H1 (cell line): ENCODE measurements around the gene TMC6. TPM values are rescaled to one million over a fixed set of nuclear protein-coding genes. Genes with fewer than 3 reads are reported as not detected.
A peak's percentile ranks its signal among the peaks of the same experiment; 100 is the strongest.

Experiments
- CTCF ChIA-PET: fragments of 300-600 bp; sonication (Branson Sonifier 250); formaldehyde crosslinking; loops from one replicate; lab custom pipeline; 2021; ENCODE audit not compliant: partially characterized antibody; lab: Charles Lee
- POLR2A ChIA-PET: fragments of 300-600 bp; sonication (Branson Sonifier 250); formaldehyde crosslinking; loops from one replicate; lab custom pipeline; 2021; ENCODE audit warnings: inconsistent platforms; ENCODE audit not compliant: partially characterized antibody; lab: Charles Lee
- DNase-seq, 2 experiments: peaks; one replicate each; pipeline versions ENCODE4 v3.0.0 to v3.0.0-alpha.2; 2010 to 2022; ENCODE audit warnings: low spot score in 2 of 2, low read depth in 1 of 2, mixed read lengths in 1 of 2
- FAIRE-seq: peaks from 2 replicates; lab custom pipeline; 2011; peaks lifted over from hg19 to GRCh38; lab: Jason Lieb, UNC
- H2AFZ ChIP-seq: 2 replicates; pipeline ENCODE4 v1.8.1; 2012; ENCODE audit warnings: low read length, inconsistent platforms
- H2AK5ac ChIP-seq: 2 replicates; pipeline ENCODE4 v1.6.1; 2013; ENCODE audit warnings: low read depth, low read length
- H2BK120ac ChIP-seq: replicated peaks from 2 replicates; pipeline ENCODE3; 2013; ENCODE audit warnings: low read depth, low read length, inconsistent platforms
- H2BK12ac ChIP-seq: 2 replicates; pipeline ENCODE4 v1.6.1; 2013; ENCODE audit warnings: low read depth, low read length
- H2BK15ac ChIP-seq: 2 replicates; pipeline ENCODE4 v1.6.1; 2013; ENCODE audit warnings: low read length
- H2BK20ac ChIP-seq: 2 replicates; pipeline ENCODE4 v1.6.1; 2013; ENCODE audit warnings: low read length
- H2BK5ac ChIP-seq: 2 replicates; pipeline ENCODE4 v1.6.1; 2013; ENCODE audit warnings: low read depth, low read length
- H3K14ac ChIP-seq: 2 replicates; pipeline ENCODE4 v1.6.1; 2013; ENCODE audit warnings: inconsistent platforms; ENCODE audit not compliant: insufficient read length
- H3K18ac ChIP-seq: 2 replicates; pipeline ENCODE4 v1.6.1; 2013; ENCODE audit warnings: low read length; ENCODE audit errors: extremely low read depth
- H3K23ac ChIP-seq: 2 replicates; pipeline ENCODE4 v1.6.1; 2013; ENCODE audit warnings: inconsistent platforms; ENCODE audit not compliant: insufficient read length
- H3K23me2 ChIP-seq: 2 replicates; pipeline ENCODE4 v1.6.1; 2013; ENCODE audit warnings: low read depth, low read length
- H3K27ac ChIP-seq: 2 replicates; pipeline ENCODE4 v1.6.1; 2011; ENCODE audit warnings: low read depth, low read length, inconsistent platforms
- H3K27me3 ChIP-seq, 4 experiments: replicated peaks in 1 of 4; 1 replicate in 1 of 4; 2 replicates in 3 of 4; pipeline versions ENCODE4 v1.6.1 to v1.8.1; 2011 to 2013; ENCODE audit warnings: low read length in 3 of 4, mild to moderate bottlenecking in 3 of 4, inconsistent platforms in 2 of 4, mixed read lengths in 2 of 4, moderate library complexity in 1 of 4; ENCODE audit not compliant: control insufficient read depth in 3 of 4, insufficient read depth in 3 of 4; ENCODE audit errors: extremely low read depth in 1 of 4
- H3K36me3 ChIP-seq, 4 experiments: 2 replicates each; pipeline versions ENCODE4 v1.6.1 to v1.8.1; 2011 to 2013; ENCODE audit warnings: mild to moderate bottlenecking in 4 of 4, low read length in 3 of 4, moderate library complexity in 2 of 4, control low read depth in 1 of 4, inconsistent platforms in 1 of 4; ENCODE audit not compliant: insufficient read depth in 4 of 4, control insufficient read depth in 2 of 4
- H3K4ac ChIP-seq: replicated peaks from 2 replicates; pipeline ENCODE3; 2013; ENCODE audit warnings: low read length, low read depth, mixed read lengths, inconsistent platforms; ENCODE audit not compliant: insufficient read length
- H3K4me1 ChIP-seq, 4 experiments: replicated peaks in 1 of 4; 1 replicate in 1 of 4; 2 replicates in 3 of 4; pipeline versions ENCODE4 v1.6.1 to v1.8.1; 2011 to 2013; ENCODE audit warnings: low read length in 3 of 4, inconsistent platforms in 2 of 4, mixed read lengths in 1 of 4; ENCODE audit not compliant: insufficient read depth in 4 of 4, control insufficient read depth in 3 of 4
- H3K4me2 ChIP-seq, 2 experiments: 2 replicates each; pipeline versions ENCODE4 v1.6.1 to v1.8.1; 2011 to 2013; ENCODE audit warnings: low read depth in 2 of 2, low read length in 2 of 2, control low read depth in 1 of 2, inconsistent platforms in 1 of 2, mild to moderate bottlenecking in 1 of 2; ENCODE audit not compliant: insufficient read depth in 1 of 2
- H3K4me3 ChIP-seq, 4 experiments: fragments of 200-600, 300-600 bp in 1 of 4; sonication (generic), shearing (Covaris generic), sonication (Bioruptor Twin) in 1 of 4; 2 replicates each; pipeline versions ENCODE4 v1.5.1 to v1.8.1; 2011 to 2016; ENCODE audit warnings: low read length in 4 of 4, low read depth in 3 of 4, control low read depth in 2 of 4, inconsistent platforms in 2 of 4, mild to moderate bottlenecking in 2 of 4, mixed read lengths in 1 of 4, moderate library complexity in 1 of 4; ENCODE audit not compliant: insufficient read depth in 2 of 4; ENCODE audit errors: extremely low read depth in 1 of 4
- H3K56ac ChIP-seq: replicated peaks from 2 replicates; pipeline ENCODE3; 2013; ENCODE audit warnings: low read depth, mild to moderate bottlenecking, mixed read lengths, low read length, inconsistent platforms; ENCODE audit not compliant: insufficient read length
- H3K79me1 ChIP-seq: 2 replicates; pipeline ENCODE4 v1.6.1; 2013; ENCODE audit warnings: low read depth, low read length, control low read depth
- H3K79me2 ChIP-seq, 2 experiments: 2 replicates each; pipeline versions ENCODE4 v1.6.1 to v1.8.1; 2012 to 2013; ENCODE audit warnings: low read length in 2 of 2, mild to moderate bottlenecking in 2 of 2, inconsistent platforms in 1 of 2; ENCODE audit not compliant: insufficient read depth in 2 of 2, control insufficient read depth in 1 of 2
- H3K9ac ChIP-seq, 4 experiments: replicated peaks in 1 of 4; 1 replicate in 1 of 4; 2 replicates in 3 of 4; pipeline versions ENCODE4 v1.6.1 to v1.8.1; 2011 to 2013; ENCODE audit warnings: low read depth in 3 of 4, low read length in 3 of 4, control low read depth in 2 of 4, mild to moderate bottlenecking in 2 of 4, moderate library complexity in 2 of 4, inconsistent platforms in 1 of 4; ENCODE audit errors: extremely low read depth in 1 of 4
- H3K9me3 ChIP-seq, 2 experiments: 2 replicates each; pipeline versions ENCODE4 v1.6.1 to v1.8.1; 2012 to 2013; ENCODE audit warnings: mild to moderate bottlenecking in 2 of 2, moderate library complexity in 2 of 2, control low read depth in 1 of 2, inconsistent platforms in 1 of 2, low read depth in 1 of 2, low read length in 1 of 2, mixed read lengths in 1 of 2; ENCODE audit not compliant: insufficient read depth in 2 of 2
- H4K20me1 ChIP-seq, 2 experiments: replicated peaks in 1 of 2; 2 replicates each; pipeline versions ENCODE3 to v1.8.1; 2011 to 2013; ENCODE audit warnings: inconsistent platforms in 2 of 2, low read length in 2 of 2, mild to moderate bottlenecking in 1 of 2; ENCODE audit not compliant: insufficient read depth in 2 of 2, control insufficient read depth in 1 of 2
- H4K5ac ChIP-seq: 2 replicates; pipeline ENCODE4 v1.6.1; 2013; ENCODE audit warnings: low read length, low read depth, mixed read lengths, inconsistent platforms; ENCODE audit not compliant: insufficient read length
- H4K8ac ChIP-seq: 2 replicates; pipeline ENCODE4 v1.8.0; 2013; ENCODE audit warnings: mild to moderate bottlenecking, moderate library complexity, low read length, inconsistent platforms; ENCODE audit not compliant: insufficient read depth; ENCODE audit errors: extremely low read depth
- H4K91ac ChIP-seq: replicated peaks from 2 replicates; pipeline ENCODE3; 2013; ENCODE audit warnings: low read length, mixed read lengths, inconsistent platforms; ENCODE audit not compliant: insufficient read length
- BACH1 ChIP-seq: IDR thresholded peaks from 2 replicates; pipeline ENCODE4 v1.6.1; 2012; ENCODE audit warnings: low read length, improper control_type of control experiment
- CBX8 ChIP-seq: fragments of 300-800, 300-1000 bp; sonication (generic); IDR thresholded peaks from 2 replicates; pipeline ENCODE4 v1.7.1; 2016; ENCODE audit warnings: low read depth, low read length, borderline replicate concordance
- POLR2A ChIP-seq, 2 experiments: IDR thresholded peaks; 1 replicate in 1 of 2; 2 replicates in 1 of 2; pipeline ENCODE4 v1.6.1; 2011; ENCODE audit warnings: low read depth in 2 of 2, low read length in 2 of 2, mild to moderate bottlenecking in 2 of 2; ENCODE audit errors: control extremely low read depth in 1 of 2
- WGBS, 2 experiments: shearing (Covaris generic) in 1 of 2; methylation state at CpG; one replicate each; pipeline versions ENCODE4 v1.1.6 to v1.1.7; 2013 to 2015; ENCODE audit warnings: low lambda C conversion rate in 2 of 2, mixed read lengths in 2 of 2, inconsistent platforms in 1 of 2, low coverage in 1 of 2, missing lambda C conversion rate in 1 of 2; ENCODE audit not compliant: insufficient replicate concordance in 2 of 2, insufficient coverage in 1 of 2, insufficient read length in 1 of 2; ENCODE audit errors: extremely low coverage in 1 of 2, missing lambda C conversion rate in 1 of 2; 5-methylcytosine and 5-hydroxymethylcytosine counted together
- polyA plus RNA-seq, 7 experiments: library from polyadenylated mRNA; depleted of rRNA in 3 of 7; stranded (reverse) in 5 of 7; unstranded in 2 of 7; fragments of >200 nt in 5 of 7; fragments of 200-250 nt in 2 of 7; gene quantifications; 1 replicate in 5 of 7; 2 replicates in 1 of 7; 4 replicates in 1 of 7; pipeline versions ENCODE4 v1.2.1 to v1.2.3, GENCODE V29; 2011 to 2013; ENCODE audit warnings: missing spikeins in 2 of 7, mixed read lengths in 2 of 7
- total RNA-seq: library from RNA; stranded (reverse); fragmentation: NEBNext Ultra II Directional; extraction: Animal tissue kit (Norgen Biotek cat#: 25700); gene quantifications from 2 replicates; pipeline ENCODE4 v1.2.1, GENCODE V29; 2021

The TMC6 gene
- total and polyA plus RNA-seq, 2 of the 8 experiments (the other 6 are each of a cell fraction or from before 2014, with no cell fraction given): 39.4 to 77.6 TPM

DNA sequence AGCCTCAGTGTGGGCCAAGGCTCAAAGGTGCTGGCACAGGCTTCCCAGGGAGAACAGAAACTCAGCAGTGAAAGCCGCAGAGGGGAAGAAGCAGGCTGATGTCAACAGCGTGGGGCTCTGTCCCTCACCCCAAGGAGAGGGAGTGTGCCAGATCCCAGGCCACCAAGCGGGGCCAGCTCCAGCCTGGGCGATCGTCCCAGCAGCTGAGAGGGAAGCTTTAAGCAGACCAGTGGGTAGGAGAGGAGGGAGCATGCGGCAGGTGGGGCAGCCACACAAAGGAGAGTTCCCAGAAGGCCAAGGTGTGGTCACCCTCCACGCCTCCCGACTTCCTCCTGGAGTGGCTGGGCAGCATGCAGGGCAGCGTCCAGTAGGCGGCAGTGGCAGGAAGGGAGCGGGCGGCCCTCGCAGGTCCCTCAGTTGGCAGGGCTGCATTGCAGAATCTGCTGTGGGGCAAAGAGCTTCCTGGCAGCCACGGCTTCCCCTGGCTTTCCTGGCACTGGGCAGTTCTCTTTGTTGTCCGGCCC lies 45.9 kb upstream of the TMC6 start:
- DNase-seq: no peak
- H3K23me2 ChIP-seq: no peaks in the 10 kb centered on the region
- H2BK120ac ChIP-seq: no peak overlapping the region
- no peak overlapping the region for H3K4me2 ChIP-seq
- no peak overlapping the region for H2BK20ac ChIP-seq
- CTCF ChIA-PET: interaction anchor here (0.7 to 10.0 kb wide), 20 partner anchors 8 to 76 kb away, joined by 3 to 87 read pairs (median 8); partner anchors contain the start of genes AFMID, C17orf99 and TK1
- peak overlapping the region; percentile 83; the same call in 1 of the 2 replicates for H4K8ac ChIP-seq
- H2BK12ac ChIP-seq: no peak overlapping the region
- 83% methylated on average over 13 of the region's 15 CpGs; no CpG with 5 or more reads in 1 of the 2 experiments for WGBS, 2 experiments
- H4K20me1 ChIP-seq: peaks cover 15 to 22% of the 10 kb centered on the region in 2 experiments
- H2AFZ ChIP-seq: no peak overlapping the region
- peak overlapping the region; percentile 52; the same call in 1 of the 2 replicates for H2BK5ac ChIP-seq
- no peak overlapping the region for H4K91ac ChIP-seq
- no peaks in the 10 kb centered on the region for H3K27me3 ChIP-seq
- POLR2A ChIA-PET: interaction anchor here (0.6 to 10.2 kb wide), 17 partner anchors 9 to 146 kb away, joined by 3 to 131 read pairs (median 3); partner anchors contain the start of genes AFMID, TK1 and TMC6
- no peak overlapping the region for H2BK15ac ChIP-seq
- no peaks in the 10 kb centered on the region for H3K9me3 ChIP-seq
- H3K79me1 ChIP-seq: peaks cover 5% of the 10 kb centered on the region
- no peaks in the 10 kb centered on the region for H3K79me2 ChIP-seq
- H3K36me3 ChIP-seq: peaks cover 11 to 46% (median 25%) of the 10 kb centered on the region in 4 experiments
- no peak overlapping the region for H3K14ac ChIP-seq
- peaks cover 5 to 28% (median 12%) of the 10 kb centered on the region in 4 experiments for H3K4me1 ChIP-seq
- H3K4ac ChIP-seq: no peak overlapping the region
- H3K56ac ChIP-seq: no peak overlapping the region
- no peak overlapping the region for H3K18ac ChIP-seq
- TF ChIP-seq CBX8 (no peak), BACH1 (no peak), POLR2A (IDR thresholded peaks at IDR 0.05; ENCODE audit: control extremely low read depth in 1 of 2, low read depth in 2 of 2, low read length in 2 of 2) (peak in 1 of 2 experiments; percentile 26; a peak in 1 of 3 replicates)
- TF ChIP-seq, all 59 proteins: peak for 1
- Histone ChIP-seq H3K4me3 (no peak overlapping the region), H2AK5ac (no peak overlapping the region), H3K23ac (no peak overlapping the region), H4K5ac (no peak overlapping the region), H3K27ac (no peak overlapping the region), H3K9ac (no peak overlapping the region)
- no peak for FAIRE-seq
